HG03064 (cell line): Measurements from ENCODE around the gene CISD3.

Source experiments
- ATAC-seq: cut with Tn5 transposase; IDR thresholded peaks from one replicate; pipeline ENCODE4 v1.9.1; 2021; ENCODE audit warnings: low read depth; ENCODE audit not compliant: unreplicated experiment

CISD3 gene, protein sequence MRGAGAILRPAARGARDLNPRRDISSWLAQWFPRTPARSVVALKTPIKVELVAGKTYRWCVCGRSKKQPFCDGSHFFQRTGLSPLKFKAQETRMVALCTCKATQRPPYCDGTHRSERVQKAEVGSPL

DNA sequence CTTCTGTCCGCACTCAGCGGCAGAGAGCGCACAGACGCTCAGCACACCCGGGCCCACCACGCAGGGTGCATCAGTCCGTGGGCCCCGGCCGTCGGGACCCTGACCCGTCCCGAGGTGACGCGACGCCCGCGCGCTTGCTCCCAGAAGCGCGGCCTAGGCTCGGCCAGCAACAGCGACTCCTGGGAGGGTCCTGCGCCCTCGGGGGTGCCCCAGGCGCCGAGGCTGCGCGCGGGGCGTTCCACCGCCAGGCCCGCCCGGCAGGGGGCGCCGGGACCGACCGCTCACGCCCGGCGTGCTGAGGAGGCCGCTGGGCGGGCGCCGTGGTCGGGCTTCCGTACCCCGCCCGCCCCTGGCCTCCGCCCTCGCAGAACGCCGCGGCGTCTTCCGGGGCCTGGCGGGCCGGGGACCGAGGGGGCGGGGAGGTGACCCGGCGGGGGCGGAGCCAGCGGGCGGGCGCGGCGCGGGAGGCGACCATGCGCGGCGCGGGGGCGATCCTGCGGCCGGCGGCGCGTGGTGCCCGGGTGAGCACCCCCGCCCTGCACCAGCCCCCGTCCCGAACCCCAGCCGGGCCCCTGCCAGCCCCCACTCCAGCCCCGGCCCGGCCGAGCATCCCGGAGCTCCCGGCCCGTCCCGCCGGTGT lies at the start of gene CISD3:
Gene CISD3, plus strand, starts transcription at position 456 of the 640 bp plus-strand sequence. Its CDS starts 18 bp downstream, at position 474.
- peak; percentile 70 for ATAC-seq

DNA sequence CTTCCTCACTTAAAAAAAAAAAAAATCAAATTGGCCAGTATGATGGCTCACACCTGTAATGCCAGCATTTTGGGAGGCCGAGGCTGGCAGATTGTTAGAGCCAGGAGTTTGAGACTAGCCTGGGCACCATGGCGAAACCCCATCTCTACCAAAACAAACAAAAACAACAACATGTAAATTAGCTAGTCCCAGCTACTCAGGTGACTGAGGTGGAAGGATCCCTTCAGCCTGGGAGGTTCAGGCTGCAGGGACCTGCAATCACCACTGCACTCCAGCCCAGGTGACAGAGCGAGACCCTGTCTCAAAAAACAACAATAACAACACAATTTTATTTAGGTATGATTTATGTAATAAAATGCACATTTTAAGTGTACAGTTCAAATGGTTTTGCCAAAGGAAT lies 49.0 kb upstream of the CISD3 start:
- no peak for ATAC-seq

DNA sequence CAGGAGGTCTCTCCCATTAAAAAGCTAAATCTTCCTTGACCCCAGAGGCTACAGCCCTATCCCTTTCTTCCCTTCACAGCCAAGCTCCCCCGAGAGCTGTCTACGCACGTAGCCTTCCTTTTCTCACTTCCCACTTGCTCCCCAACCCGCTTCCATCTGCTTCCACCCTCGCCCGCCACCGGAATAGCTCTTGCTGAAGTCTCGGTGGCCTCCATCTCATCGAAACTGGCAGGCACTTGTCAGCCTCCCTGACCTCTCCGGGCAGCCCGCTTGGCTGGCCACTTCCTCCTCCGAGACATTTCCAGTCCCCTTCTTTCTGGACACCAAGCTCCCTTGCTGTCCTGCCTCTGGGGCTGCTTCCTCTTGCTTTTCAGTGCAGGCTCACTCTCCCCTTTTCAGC lies 44.6 kb upstream of the CISD3 start:
- no peak for ATAC-seq

DNA sequence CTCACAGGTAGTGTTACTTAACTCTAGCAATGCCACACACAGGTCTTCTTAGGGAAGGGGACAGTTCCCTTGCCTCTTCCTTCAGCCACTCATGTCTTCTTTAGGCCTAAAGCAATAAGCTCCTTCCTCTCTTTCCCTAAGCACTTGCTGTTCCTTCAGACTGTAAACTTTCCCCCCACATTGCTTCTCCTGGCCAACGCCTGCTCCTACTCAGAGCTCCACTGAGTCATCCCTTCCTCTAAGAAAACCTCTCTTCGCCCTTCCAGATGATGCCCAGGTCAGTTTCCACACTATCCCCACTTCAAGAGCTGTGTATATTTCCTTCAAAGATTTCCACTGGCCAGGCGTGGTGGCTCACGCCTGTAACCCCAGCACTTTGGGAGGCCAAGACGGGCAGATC lies 42.9 kb upstream of the CISD3 start:
- ATAC-seq, result no peak

DNA sequence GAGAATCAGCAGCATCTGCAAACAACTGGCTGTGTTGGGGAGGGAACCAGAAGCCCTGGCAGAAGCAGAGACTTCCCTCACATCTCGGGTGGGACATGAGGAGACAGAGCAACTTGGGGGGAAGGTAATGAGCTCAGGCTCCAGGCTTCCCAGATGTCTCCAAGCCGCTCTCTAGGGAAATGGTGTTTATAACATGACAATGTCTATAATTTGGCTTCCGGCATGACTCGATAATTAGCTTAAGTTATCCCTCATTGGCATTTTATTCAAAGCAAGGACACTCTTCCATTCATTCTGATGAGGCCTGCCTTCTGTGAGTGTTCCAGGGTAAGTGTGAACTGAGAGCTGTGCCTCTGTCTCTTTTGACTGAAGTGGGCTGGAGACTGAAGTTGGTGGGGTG lies 39.8 kb upstream of the CISD3 start:
- ATAC-seq, result no peak

DNA sequence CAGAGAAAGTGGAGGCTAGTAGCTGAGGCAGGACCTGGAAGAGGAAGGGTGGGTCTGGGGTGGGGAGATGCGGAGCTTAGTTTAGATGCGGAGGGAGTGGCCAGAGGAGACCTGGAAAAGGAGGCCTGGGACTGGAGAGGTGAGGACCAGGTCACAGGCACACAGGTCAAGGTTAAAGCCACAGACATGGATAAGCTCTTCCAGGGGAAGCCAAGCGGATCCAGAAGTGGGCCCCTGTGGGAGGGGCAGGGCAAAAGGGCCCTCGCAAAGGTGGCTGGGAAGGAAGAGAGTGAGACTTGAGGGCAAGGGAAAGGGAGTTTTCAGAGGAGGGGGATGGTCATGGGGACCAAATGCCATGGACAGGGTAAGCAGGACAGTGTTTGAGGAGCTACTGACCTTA lies 39.0 kb upstream of the CISD3 start:
- no peak for ATAC-seq

DNA sequence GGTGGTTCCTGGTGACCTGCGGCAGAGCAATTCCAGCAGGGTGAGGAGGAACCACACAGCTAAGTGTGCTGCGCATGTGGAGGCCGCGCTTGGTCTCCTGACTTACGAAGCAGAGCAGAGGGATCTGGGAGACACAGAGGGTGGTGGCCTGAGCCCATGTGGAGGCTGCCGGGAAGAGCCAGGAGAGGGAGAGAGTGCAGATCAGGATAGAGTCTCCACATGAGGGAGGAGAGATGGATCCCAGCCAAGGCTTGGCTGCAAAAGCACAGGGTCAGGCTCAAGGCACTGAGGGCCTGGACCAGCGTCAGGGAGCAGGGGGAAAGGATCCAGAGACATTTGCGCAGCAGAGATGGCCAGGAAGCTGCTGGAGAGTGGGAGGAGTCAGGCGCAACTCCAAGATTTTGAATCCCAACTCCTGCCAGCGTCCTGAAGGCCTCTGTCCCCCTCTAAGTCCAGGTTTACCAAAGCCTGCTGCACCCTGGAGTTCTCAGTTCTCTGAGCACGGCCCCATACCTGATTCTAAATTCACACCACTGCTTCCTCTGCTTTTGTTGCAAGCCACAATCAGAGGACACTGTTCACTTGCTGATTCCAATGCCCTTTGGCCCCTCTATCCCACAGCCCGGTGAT lies 36.3 kb upstream of the CISD3 start:
- ATAC-seq, result no peak

DNA sequence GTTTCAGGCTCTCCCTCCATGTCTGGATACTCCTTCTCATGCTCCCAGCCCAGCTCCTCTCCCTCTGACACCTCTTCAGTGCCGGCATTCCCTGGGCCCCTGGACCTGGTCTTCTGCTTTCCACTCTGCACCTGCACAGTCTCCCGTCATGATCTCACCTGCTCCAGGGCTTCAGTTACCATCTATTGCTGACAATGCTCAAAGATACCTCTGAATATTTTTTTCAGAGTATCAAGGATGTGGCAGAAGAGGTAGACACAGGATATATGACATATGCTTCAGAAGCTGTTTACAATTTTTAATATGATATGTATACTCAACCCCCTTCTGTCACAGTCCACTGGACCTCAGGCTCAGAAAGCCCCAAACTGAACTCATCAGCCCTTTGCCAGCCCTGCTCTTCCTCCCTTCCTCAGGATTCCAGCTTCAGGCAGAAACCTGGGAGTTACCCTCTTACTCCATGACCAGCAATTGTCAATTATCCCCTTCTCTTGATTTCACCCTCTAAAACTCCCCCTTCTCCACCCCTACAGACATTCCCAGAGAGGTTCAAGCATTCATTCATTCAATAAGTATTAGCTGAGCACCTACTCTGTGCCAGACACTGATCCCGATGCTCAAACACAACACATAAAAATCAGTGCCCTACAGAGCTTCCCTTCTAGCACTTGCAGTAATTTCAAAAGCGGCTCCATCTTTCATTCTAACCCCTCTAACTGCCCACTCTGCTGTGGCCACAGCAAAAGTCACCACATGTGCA lies 32.9 kb upstream of the CISD3 start:
- ATAC-seq, result no peak

DNA sequence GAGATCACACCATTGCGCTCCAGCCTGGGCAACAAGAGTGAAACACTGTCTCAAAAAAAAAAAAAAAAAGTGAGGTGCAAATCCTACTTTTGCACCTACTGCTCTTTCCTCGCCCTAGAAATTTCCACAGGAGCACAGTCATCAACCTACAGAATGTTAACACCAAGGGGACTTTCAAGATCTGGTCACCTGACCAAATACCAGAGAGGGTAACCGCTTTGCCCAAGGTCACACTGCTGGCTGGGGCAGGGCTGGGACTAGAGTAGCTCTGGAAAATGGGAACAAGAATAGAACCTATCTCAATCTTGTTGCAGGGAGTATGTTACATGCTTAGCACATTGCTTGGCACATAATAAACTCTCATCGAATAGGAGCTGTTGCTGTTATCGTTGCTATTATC lies 31.4 kb upstream of the CISD3 start:
- ATAC-seq, result no peak

DNA sequence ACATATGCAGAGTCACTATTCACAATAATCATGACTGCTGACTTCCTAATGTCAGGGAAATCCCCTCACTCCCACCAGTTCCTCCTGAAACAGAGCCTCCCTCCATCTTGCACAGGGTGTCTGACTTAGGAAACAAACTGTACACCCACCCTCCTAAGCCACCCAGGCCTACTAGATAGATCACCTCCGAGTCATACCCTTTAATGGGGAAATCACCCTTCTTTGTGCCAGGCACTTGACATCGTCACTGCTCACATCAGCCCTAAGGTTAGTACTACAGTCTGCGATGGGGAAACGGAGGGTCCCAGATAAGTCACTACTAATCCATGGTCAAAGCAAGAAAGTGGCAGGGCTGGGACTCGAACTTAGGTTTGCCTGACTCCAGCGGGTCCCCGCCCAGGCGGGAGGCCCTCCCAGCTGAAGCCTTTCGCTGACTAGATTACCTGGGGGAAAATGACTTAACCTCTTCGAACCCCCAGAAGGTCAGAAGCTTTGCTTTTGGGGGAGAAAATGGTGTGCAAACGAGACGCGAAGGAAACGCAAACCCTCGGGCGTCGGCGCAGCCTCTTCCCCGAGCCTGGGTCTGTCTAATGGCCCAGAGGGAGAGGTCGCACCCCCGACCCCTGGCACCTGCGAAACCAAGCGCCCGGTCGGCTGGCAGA lies 28.5 kb upstream of the CISD3 start:
- ATAC-seq, result no peak

DNA sequence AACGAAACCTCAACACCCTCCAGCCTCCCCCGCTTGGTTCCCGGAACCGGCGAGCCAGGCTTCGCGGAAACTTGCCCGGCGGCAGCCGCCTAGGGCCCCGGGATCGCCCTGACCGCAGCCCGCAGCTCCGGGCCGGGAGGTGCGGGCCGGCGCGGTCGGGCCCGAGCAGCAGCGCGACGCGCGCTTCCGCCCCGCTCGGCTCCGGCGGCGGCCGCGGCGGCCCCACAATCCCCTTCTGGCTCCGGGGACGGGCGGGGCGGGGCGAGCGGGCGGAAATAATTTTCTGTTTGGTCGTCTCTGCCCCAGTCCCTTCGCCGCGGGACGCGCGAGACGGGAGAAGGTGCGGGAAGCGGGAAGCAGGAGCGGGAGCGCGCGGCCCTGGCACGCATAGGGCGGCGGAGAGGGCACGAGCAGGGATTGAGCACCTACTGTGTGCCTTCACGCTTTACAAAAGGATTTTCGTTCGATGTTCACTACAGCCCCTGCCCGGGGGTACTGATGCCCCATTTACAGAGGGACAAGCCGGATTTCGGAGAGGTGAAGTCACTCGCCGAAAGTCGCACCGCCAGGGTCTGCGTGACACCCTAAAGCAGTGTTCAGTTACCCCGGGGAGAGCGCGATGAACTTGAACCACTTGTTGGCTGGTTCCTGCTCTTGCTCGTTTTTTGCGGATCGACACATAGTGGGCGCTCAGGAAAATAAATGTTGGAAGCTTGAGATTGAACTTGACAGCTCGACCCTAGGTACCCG lies 27.8 kb upstream of the CISD3 start:
- ATAC-seq, result no peak

DNA sequence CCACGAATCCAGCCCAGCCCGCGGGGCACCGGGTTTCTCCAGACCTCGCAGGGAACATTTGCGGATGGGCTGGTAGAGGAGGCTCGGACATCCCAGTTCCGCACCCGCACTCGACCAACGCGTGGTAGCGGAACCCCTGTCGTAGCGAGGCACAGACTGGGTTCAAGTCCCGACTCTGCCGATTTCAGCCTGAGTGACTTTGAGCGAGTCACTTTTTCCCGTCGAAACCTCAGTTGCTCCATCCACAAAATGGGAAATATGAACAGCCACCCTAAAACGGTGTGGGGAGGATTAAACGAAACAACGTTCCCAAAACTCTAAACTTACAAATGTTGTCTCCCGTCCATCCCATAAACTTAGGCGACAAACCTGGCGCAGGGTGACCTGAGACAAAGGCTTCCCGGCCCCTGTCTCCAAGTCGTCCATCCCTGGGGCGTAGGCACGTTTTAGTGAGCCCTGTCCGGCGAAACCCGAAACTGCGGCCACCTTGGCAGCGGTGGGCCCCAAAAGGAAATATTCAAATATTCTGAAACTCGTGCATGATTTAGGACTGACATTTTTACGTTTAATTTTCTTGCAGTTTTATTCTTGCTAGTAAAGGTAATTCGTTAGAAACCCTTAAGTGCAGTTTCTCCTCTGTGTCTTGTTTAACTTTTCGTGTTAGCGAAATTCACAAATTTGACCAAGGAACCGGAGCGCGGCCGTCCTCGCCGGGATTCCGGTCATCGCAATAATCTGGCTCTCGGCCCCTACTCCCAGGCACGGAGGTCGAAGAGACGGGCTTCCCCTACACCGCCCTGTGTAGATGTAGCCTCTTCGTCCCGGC lies 27.0 kb upstream of the CISD3 start:
- no peak for ATAC-seq

DNA sequence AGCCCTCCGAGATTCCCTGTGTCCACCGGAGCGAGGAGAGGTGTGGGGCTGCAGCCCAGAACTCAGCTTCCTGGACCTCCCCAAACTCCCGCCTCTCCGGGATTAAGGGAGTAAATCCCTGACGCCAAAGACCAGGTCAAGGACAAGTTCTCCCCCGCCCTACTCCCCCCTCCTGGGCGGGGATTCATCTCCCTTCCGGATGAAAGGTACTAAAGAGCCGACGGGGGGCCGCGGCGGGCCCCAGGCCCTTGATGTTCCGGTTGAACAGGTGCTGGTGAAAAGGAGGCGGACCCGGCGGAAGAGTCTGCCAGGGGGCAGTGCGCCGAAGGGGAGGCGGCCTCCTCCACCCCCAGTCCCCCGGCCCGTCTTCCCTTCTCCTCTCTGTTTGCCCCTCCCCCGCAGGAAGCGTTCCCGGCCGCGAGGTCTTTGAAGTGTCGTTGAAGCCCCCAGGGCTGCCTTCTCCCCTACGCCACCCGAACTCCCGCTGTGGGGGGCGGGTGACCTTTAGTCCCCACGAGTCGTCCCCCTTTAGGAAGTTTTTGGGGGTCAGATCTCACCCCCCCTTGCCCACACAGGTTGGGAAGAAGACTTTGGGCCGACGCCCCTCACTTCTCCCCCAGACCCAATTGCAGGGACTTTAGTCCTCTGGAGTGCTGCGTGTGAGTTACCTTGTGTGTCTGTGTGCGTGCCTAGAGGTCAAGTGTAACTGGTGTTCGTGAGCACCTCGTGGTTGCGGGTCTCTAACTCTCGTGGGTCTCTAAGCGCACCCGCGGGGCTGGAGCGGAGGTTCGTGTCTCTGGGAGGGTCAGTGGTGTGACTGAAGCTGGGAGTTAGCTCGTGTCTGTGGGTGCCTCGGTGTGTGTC lies 26.2 kb upstream of the CISD3 start:
- ATAC-seq, result no peak

DNA sequence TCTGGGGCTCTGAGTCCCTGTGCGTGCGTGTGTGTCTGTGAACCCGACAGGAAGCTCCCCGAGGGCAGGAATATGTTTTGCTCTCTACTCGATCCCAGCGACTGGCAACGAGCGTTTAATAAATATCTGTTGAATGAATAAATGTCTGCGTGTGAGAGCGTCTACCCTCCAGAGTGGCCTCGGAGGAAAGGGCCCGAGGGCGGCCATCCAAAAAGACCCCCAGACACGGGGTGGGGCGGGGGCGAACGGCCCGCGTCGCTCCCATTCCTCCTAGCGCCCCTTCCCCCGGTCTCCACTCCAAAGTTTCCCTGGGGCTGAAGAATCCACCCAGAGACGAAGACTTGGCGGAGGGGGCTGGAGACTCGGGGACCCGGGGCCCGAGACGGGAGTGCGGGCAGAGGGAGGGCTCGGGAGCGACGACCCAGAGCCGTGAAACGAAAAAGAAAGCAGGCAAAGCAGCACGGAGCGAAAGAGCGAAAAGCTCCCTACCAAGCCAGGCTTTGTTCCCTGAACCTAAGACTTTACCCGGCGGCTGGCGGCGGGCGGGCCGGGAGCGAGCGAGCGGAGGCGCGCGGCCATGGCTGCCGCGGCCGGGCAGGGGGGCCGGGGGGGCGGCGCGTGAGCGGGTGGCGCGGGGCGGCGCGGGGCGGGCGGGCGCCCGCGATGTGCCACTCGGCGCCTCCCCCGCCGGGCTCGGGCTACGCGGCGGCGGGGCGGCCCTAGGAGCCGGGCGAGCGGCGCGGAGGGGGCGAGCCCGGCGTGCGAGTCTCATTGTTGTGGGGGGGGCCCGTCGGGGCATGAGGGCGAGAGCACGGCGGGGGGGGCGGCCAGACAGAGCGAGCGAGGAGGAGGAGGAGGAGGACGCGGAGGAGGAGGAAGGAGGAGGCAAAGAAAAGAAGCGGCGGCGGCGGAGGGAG lies 25.3 kb upstream of the CISD3 start, which contains the start of gene MLLT6:
Gene MLLT6, plus strand, starts transcription at position 668 of the 917 bp plus-strand sequence. CDS start 360 bp downstream, outside the sequence.
- ATAC-seq, result no peak

DNA sequence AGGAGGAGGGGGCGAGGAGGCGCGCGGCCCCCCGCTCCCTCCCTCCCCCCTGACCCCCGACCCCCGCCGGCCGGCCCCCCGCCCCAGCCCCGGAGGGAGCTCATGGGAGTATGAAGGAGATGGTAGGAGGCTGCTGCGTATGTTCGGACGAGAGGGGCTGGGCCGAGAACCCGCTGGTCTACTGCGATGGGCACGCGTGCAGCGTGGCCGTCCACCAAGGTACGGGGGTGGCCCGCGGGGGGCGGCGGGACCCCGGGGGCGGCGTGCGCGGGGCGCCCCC lies 24.7 kb upstream of the CISD3 start:
- ATAC-seq, result no peak

DNA sequence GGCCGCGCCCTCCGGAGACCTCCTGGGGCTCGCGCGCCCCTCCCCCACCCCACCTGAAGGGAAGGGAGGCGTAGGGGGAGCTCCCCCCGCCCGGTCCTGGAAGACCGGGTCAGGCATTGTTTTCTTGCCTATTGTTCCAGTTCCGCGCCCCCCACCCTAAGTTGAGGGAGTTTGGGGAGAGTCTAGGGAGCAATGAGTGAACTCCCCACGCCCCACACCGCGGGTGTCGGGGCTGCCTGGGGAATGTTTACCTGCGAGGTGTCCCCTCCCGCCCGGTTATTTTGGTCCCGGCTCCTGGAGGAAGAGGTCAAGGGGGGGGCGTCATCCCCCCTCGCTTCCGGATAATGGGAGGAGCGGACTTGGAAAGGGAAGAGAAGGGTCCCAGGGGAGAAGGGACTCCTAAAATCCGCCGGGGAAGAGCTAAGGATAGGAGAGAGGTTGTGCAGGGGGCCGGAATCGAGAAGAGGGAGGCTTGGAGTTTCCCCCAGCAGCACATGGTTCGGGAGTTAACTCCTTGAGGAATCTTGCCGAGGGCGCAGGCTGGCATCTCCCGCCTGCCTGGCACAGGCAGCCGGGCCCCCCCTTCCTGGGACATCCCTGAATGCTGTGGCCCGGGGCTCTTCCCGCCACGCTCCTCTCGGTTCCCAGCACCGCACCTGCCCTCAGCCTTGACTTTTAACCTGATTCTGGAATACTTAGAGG lies 24.2 kb upstream of the CISD3 start:
- no peak for ATAC-seq
